ENCODE measurements around the gene DEFB116.
"Not testable (repeated sequence)": the region's sequence is repeated elsewhere in the genome, so short reads cannot be mapped to it uniquely, and the experiment has no call there.

Gene DEFB116

DNA sequence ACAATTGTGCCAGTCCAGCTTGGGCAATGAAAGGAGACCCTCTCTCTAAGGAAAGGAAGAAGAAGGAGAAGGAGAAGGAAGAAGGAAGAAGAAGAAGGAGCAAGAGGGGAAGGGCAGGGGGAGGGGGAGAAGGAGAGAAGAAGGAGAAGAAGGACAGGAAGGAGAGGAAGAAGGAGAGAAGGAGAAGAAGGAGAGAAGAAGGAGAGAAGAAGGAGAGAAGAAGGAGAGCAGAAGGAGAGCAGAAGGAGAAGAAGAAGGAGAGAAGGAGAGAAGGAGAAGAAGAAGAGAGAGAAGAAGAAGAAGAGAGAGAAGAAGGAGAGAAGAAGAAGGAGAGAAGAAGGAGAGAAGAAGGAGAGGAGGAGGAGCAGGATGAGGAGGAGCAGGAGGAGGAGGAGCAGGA lies 22.5 kb upstream of the DEFB116 start:
- Histone ChIP-seq H3K36me3 (replicated peaks; ENCODE audit: insufficient read depth, low read length) (no peaks in the 10 kb centered on the region), H2AFZ (ENCODE audit: low read length) (no peak overlapping the region), H3K9me3 (replicated peaks; ENCODE audit: insufficient read depth, low read length) (no peaks in the 10 kb centered on the region), H3K4me2 (ENCODE audit: low read depth, low read length) (no peak overlapping the region), H3K27ac (ENCODE audit: low read length) (no peak overlapping the region), H3K27me3 (replicated peaks; ENCODE audit: insufficient read depth, low read length) (no peaks in the 10 kb centered on the region), H3K4me3 (ENCODE audit: low read length) (no peak overlapping the region), H4K20me1 (ENCODE audit: insufficient read depth, low read length) (no peaks in the 10 kb centered on the region), H3K4me1 (ENCODE audit: low read length) (no peaks in the 10 kb centered on the region), H3K9ac (ENCODE audit: low read length) (no peak overlapping the region), H3F3A (ENCODE audit: insufficient read depth, low read length) (no peaks in the 10 kb centered on the region), H3K9me2 (replicated peaks; ENCODE audit: insufficient read depth, low read length) (no peaks in the 10 kb centered on the region), H3K79me2 (ENCODE audit: low read length) (no peaks in the 10 kb centered on the region)
- TF ChIP-seq, protein P1, sequence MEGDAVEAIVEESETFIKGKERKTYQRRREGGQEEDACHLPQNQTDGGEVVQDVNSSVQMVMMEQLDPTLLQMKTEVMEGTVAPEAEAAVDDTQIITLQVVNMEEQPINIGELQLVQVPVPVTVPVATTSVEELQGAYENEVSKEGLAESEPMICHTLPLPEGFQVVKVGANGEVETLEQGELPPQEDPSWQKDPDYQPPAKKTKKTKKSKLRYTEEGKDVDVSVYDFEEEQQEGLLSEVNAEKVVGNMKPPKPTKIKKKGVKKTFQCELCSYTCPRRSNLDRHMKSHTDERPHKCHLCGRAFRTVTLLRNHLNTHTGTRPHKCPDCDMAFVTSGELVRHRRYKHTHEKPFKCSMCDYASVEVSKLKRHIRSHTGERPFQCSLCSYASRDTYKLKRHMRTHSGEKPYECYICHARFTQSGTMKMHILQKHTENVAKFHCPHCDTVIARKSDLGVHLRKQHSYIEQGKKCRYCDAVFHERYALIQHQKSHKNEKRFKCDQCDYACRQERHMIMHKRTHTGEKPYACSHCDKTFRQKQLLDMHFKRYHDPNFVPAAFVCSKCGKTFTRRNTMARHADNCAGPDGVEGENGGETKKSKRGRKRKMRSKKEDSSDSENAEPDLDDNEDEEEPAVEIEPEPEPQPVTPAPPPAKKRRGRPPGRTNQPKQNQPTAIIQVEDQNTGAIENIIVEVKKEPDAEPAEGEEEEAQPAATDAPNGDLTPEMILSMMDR (IDR thresholded peaks at IDR 0.05; ENCODE audit: low read length) = no peak
- TF ChIP-seq EZH2phosphoT487 (IDR thresholded peaks at IDR 0.05; ENCODE audit: low read length) (no peak), EZH2 (optimal IDR thresholded peaks at IDR 0.05; ENCODE audit: low read depth, low read length) (no peak)
- no peak for DNase-seq

DNA sequence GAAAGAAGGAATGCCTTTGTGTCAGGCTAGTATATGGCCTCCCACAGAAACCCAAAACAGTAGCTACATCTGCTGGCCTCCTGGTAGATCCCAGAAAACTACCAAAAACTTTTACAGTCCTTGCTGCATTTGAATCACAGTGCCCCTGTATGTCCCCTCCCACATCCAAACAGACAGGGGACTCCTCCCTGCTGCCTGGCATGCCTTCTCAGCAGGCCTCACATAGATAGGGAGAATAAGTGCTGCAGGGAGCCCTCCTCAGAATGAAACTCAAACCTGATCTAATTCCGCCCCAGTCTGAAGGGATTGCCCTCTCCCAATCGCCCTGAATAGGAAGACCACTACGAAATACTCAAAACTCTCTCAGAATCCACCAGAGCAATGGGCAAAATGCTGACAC lies 14.1 kb upstream of the DEFB116 start:
- TF ChIP-seq EZH2phosphoT487 (IDR thresholded peaks at IDR 0.05; ENCODE audit: low read length) (no peak), EZH2 (optimal IDR thresholded peaks at IDR 0.05; ENCODE audit: low read depth, low read length) (no peak)
- TF ChIP-seq, protein P1 (IDR thresholded peaks at IDR 0.05; ENCODE audit: low read length) = no peak
- H3K9me3 ChIP-seq (replicated peaks; ENCODE audit: insufficient read depth, low read length) = no peaks in the 10 kb centered on the region
- H3K36me3 ChIP-seq (replicated peaks; ENCODE audit: insufficient read depth, low read length) = no peaks in the 10 kb centered on the region
- H3K4me3 ChIP-seq (ENCODE audit: low read length) = no peak overlapping the region
- H3K27me3 ChIP-seq (replicated peaks; ENCODE audit: insufficient read depth, low read length) = no peaks in the 10 kb centered on the region
- H3K9me2 ChIP-seq (replicated peaks; ENCODE audit: insufficient read depth, low read length) = no peaks in the 10 kb centered on the region
- H3K9ac ChIP-seq (ENCODE audit: low read length) = no peak overlapping the region
- H3K4me2 ChIP-seq (ENCODE audit: low read depth, low read length) = no peak overlapping the region
- no peaks in the 10 kb centered on the region for H4K20me1 ChIP-seq (ENCODE audit: insufficient read depth, low read length)
- H2AFZ ChIP-seq (ENCODE audit: low read length) = no peak overlapping the region
- no peaks in the 10 kb centered on the region for H3K4me1 ChIP-seq (ENCODE audit: low read length)
- no peak for DNase-seq
- no peaks in the 10 kb centered on the region for H3F3A ChIP-seq (ENCODE audit: insufficient read depth, low read length)
- no peaks in the 10 kb centered on the region for H3K79me2 ChIP-seq (ENCODE audit: low read length)
- no peak overlapping the region for H3K27ac ChIP-seq (ENCODE audit: low read length)

- H3K4me3 ChIP-seq (ENCODE audit: low read length); DNase-seq; H3K4me1 ChIP-seq (ENCODE audit: low read length); H3K36me3 ChIP-seq (replicated peaks; ENCODE audit: insufficient read depth, low read length); H3K27ac ChIP-seq (ENCODE audit: low read length); H3K27me3 ChIP-seq (replicated peaks; ENCODE audit: insufficient read depth, low read length); H3K4me2 ChIP-seq (ENCODE audit: low read depth, low read length); H3K9me2 ChIP-seq (replicated peaks; ENCODE audit: insufficient read depth, low read length); H3F3A ChIP-seq (ENCODE audit: insufficient read depth, low read length); H3K9me3 ChIP-seq (replicated peaks; ENCODE audit: insufficient read depth, low read length); H3K9ac ChIP-seq (ENCODE audit: low read length); H3K79me2 ChIP-seq (ENCODE audit: low read length); H4K20me1 ChIP-seq (ENCODE audit: insufficient read depth, low read length); H2AFZ ChIP-seq (ENCODE audit: low read length): not testable (repeated sequence)
These were observed 23.4 kb downstream of the DEFB116 start for GRCh38 chr20:31284964-31285363.

- Histone ChIP-seq H3K9me2 (replicated peaks; ENCODE audit: insufficient read depth, low read length) (no peaks in the 10 kb centered on the region), H3K9me3 (replicated peaks; ENCODE audit: insufficient read depth, low read length) (no peaks in the 10 kb centered on the region), H3K4me2 (ENCODE audit: low read depth, low read length) (no peak overlapping the region), H3K36me3 (replicated peaks; ENCODE audit: insufficient read depth, low read length) (no peaks in the 10 kb centered on the region), H2AFZ (ENCODE audit: low read length) (no peak overlapping the region), H3K9ac (ENCODE audit: low read length) (no peak overlapping the region), H3K27me3 (replicated peaks; ENCODE audit: insufficient read depth, low read length) (no peaks in the 10 kb centered on the region), H3K4me3 (ENCODE audit: low read length) (no peak overlapping the region), H3K27ac (ENCODE audit: low read length) (no peak overlapping the region), H3K79me2 (ENCODE audit: low read length) (no peaks in the 10 kb centered on the region), H3F3A (ENCODE audit: insufficient read depth, low read length) (no peaks in the 10 kb centered on the region), H4K20me1 (ENCODE audit: insufficient read depth, low read length) (no peaks in the 10 kb centered on the region), H3K4me1 (ENCODE audit: low read length) (no peaks in the 10 kb centered on the region)
- TF ChIP-seq EZH2 (optimal IDR thresholded peaks at IDR 0.05; ENCODE audit: low read depth, low read length) (no peak), EZH2phosphoT487 (IDR thresholded peaks at IDR 0.05; ENCODE audit: low read length) (no peak)
- TF ChIP-seq, protein P1 (IDR thresholded peaks at IDR 0.05; ENCODE audit: low read length) = no peak
- no peak for DNase-seq
These were observed 30.2 kb downstream of the DEFB116 start for GRCh38 chr20:31278178-31278577.
